Vagina (tissue), 2 donors: ENCODE data around the gene NANOS2. TPM values are rescaled to one million over a fixed set of nuclear protein-coding genes. Genes with fewer than 3 reads are reported as not detected.

ENCODE experiments used
- DNase-seq, 2 donors: peaks; one replicate each; pipeline ENCODE4 v3.0.0-alpha.2; 2017; ENCODE audit errors: extremely low spot score in 2 of 2
- H3K27ac ChIP-seq: fragments of 200-600 bp; sonication (generic); one replicate; pipeline ENCODE4 v1.5.1; 2019
- H3K27me3 ChIP-seq: fragments of 200-600 bp; sonication (generic); one replicate; pipeline ENCODE4 v1.5.1; 2019
- H3K36me3 ChIP-seq, 2 donors: fragments of 200-600 bp; sonication (generic); one replicate each; pipeline ENCODE4 v1.5.1; 2017 to 2019
- H3K4me1 ChIP-seq: fragments of 200-600 bp; sonication (generic); one replicate; pipeline ENCODE4 v1.5.1; 2019
- H3K4me3 ChIP-seq, 2 donors: fragments of 200-600 bp; sonication (generic); 1 replicate in 1 of 2; 2 replicates in 1 of 2; pipeline ENCODE4 v1.5.1; 2016 to 2019
- H3K9me3 ChIP-seq: fragments of 200-600 bp; sonication (generic); one replicate; pipeline ENCODE4 v1.5.1; 2019
- POLR2A ChIP-seq, 2 donors: fragments of 450-650 bp; IDR thresholded peaks; one replicate each; pipeline ENCODE4 v1.6.1; 2017; ENCODE audit warnings: antibody characterized with exemption in 2 of 2, mild to moderate bottlenecking in 2 of 2, moderate library complexity in 2 of 2
- POLR2AphosphoS5 ChIP-seq, 2 donors: sonication (generic); formaldehyde crosslinking; IDR thresholded peaks; one replicate each; pipeline ENCODE4 v1.9.0; 2017; ENCODE audit warnings: antibody characterized with exemption in 2 of 2, mild to moderate bottlenecking in 2 of 2, low read depth in 1 of 2; ENCODE audit not compliant: insufficient read depth in 1 of 2
- intact Hi-C: fragments of 100-400 bp; cut with DNase I; formaldehyde crosslinking; loops from one replicate; pipeline ENCODE4 v1.15.1; 2023
- total RNA-seq: library from RNA; depleted of rRNA; stranded (reverse); fragments of >200 nt; gene quantifications from one replicate; pipeline ENCODE4 v1.2.3, GENCODE V29; 2016
- TF ChIP-seq, protein P1 (sequence below), 3 experiments: fragments of 450-650 bp in 2 of 3; fragments of 200-600 bp in 1 of 3; sonication (generic) in 1 of 3; IDR thresholded peaks; one replicate each; pipeline ENCODE4 v1.5.1; 2017 to 2019; ENCODE audit warnings: antibody characterized with exemption in 3 of 3, mild to moderate bottlenecking in 2 of 3, moderate library complexity in 2 of 3

NANOS2 gene
- total RNA-seq, 1 donor from 2014 or later = not detected

DNA sequence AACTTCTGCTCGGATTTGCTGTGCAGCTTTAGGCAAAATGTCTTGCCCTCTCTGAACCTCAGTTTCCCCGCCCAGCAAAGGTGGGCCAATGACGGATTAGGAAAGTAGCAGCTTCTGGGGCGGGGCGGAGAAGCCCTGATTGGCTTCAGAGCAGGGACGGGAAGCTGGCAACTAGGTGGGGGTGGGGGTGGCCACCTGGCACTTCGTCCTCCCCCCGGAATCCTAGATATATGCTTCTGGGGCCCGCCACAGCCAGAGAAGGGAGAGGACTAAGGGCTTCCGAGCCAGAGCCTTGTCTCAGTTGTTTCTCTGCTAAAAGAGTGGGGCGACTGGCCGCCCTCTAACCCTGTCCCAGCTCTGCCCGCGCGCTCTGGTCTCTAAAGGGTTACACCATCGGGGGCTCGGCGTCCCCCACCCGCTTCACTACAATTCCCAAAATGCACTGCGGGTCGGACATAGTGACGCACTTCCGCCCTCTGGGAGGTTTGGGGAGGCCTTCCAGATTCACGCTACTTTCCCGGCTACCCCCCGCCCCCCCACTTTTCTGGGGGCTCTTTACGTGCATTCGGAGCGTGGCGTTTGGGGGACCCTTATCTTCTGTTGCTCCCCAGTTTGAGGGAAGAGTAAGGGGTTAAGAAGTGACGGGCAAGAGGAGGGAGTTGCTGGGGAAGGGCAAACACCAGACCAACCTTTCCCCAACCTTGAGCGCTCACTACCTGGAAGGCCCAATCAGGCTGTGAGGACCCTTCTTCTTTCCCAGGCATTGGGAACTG, 28.0 kb downstream of the NANOS2 start:
- H3K27me3 ChIP-seq = no peaks in the 10 kb centered on the region
- H3K9me3 ChIP-seq = no peaks in the 10 kb centered on the region
- H3K4me1 ChIP-seq = peaks cover 36% of the 10 kb centered on the region
- TF ChIP-seq POLR2A (IDR thresholded peaks at IDR 0.05) (peak in 1 of 2 donors; percentile 49), POLR2AphosphoS5 (IDR thresholded peaks at IDR 0.05; ENCODE audit: insufficient read depth in 1 of 2, low read depth in 1 of 2) (peak; percentile 82 to 94)
- TF ChIP-seq, protein P1, sequence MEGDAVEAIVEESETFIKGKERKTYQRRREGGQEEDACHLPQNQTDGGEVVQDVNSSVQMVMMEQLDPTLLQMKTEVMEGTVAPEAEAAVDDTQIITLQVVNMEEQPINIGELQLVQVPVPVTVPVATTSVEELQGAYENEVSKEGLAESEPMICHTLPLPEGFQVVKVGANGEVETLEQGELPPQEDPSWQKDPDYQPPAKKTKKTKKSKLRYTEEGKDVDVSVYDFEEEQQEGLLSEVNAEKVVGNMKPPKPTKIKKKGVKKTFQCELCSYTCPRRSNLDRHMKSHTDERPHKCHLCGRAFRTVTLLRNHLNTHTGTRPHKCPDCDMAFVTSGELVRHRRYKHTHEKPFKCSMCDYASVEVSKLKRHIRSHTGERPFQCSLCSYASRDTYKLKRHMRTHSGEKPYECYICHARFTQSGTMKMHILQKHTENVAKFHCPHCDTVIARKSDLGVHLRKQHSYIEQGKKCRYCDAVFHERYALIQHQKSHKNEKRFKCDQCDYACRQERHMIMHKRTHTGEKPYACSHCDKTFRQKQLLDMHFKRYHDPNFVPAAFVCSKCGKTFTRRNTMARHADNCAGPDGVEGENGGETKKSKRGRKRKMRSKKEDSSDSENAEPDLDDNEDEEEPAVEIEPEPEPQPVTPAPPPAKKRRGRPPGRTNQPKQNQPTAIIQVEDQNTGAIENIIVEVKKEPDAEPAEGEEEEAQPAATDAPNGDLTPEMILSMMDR (IDR thresholded peaks at IDR 0.05) = no peak
- DNase-seq = peak in 1 of 2 donors; percentile 94
- intact Hi-C loops = loop anchor here (10.0 kb wide), 1 partner anchor 72 kb away; the partner anchor contains the start of gene RSPH6A
- peaks cover 0 to 4% of the 10 kb centered on the region in 2 donors for H3K36me3 ChIP-seq
- H3K4me3 ChIP-seq = peak overlapping the region; percentile 72 to 84
- peak overlapping the region; percentile 93 for H3K27ac ChIP-seq

DNA sequence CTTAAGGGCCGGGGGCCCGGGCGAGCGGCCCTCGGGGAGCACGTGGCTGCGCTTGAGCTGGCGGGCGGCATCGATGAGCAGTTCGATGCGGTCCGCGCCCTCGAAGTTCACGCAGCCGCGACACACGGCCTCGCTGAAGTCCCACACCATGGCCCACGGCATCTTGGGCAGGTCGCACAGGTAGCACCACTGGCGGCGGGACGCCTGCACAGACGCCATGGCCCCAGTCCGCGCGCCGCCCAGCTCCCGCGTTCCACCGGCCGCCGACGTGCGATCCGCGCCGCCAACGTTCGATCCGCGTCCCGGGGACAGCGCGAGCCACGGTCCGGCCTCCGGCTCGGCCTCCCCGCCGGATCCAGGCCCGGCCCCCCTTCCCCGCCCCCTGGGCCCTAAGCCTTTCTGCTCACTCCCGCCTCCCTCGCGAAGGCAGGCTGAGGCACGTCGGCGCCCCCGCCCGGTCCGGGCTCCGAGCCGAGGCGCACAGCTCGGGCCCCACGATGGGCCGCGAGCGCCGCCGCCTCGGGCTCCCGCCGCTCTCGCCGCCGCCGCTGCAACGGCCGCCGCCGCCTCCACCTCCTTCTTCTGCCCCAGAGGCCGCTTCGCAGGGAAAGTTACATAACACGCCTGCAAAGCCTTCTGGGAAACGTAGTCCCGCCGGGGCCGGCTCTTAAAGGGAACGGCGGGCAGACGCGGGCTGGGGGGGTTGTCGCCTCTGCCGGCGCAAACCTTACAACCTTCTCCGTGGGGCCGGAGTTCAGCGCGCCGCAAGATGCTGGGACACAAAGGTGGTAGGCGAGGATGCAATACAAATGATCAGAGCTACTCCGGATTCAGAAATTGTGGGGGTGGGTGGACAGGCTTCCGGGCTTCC, 28.8 kb downstream of the NANOS2 start, which contains the start of gene IRF2BP1:
Gene IRF2BP1 (minus strand): TSS at position 586 of the 871 bp plus-strand sequence. CDS start 367 bp downstream, at position 219.
- Histone ChIP-seq H3K27me3 (no peaks in the 10 kb centered on the region), H3K4me1 (peaks cover 36% of the 10 kb centered on the region), H3K36me3 (peaks cover 0 to 3% of the 10 kb centered on the region in 2 donors), H3K27ac (peak within 1 kb of the TSS; percentile 93), H3K9me3 (no peaks in the 10 kb centered on the region), H3K4me3 (peak within 1 kb of the TSS; percentile 72 to 84)
- no peak for DNase-seq
- peak in 1 of 2 donors; percentile 83 for TF ChIP-seq POLR2A (IDR thresholded peaks at IDR 0.05)
- TF ChIP-seq POLR2AphosphoS5 (IDR thresholded peaks at IDR 0.05; ENCODE audit: insufficient read depth in 1 of 2, low read depth in 1 of 2) = peak; percentile 50 to 54
- TF ChIP-seq, protein P1 (IDR thresholded peaks at IDR 0.05) = no peak
- intact Hi-C loops = loop anchor here (10.0 kb wide), 1 partner anchor 71 kb away; the partner anchor contains the start of gene RSPH6A

DNA sequence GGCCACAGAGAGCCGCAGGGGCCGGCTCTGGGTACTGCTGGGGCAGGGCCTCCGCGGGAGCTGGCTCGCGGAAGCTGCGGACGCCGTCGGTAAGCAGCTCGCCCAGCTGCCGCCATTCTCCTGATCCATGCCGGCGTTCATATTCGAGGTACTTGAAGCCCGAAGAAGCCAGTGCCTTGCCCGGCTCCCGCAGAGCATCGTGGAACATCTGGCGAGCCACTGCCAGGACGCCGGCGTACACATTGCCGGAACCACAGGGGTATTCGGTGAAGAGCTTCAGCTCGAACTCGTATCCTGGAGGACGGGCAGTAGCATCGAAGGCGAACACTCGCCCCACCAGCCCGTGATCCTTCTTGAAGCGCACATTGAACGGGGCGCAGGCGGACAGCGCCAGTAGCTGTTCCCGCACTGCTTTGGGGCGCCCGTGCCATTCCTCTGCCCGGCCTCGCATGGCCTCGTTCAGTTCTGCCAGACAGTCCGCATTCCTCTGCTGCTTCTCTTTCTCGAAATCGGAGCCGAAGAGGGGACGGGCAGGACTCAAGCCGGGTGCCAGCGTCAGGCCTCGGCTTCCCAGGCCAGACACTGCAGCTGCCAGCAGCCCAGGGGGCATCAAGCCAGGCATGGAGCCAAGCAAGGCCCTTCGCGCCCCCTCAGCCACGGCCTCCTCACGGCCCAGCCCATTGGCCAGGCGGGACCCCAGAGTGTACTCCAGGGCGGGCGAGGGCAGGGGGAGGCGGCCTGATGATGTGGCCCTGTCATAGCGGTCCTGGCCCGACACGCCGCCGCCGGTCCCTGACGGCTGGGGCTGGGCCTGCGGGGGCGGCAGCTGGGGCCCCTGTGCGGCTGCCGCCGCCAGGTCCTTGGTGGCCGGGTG, 29.7 kb downstream of the NANOS2 start:
- H3K27ac ChIP-seq = peak overlapping the region; percentile 93
- H3K4me1 ChIP-seq = peaks cover 36% of the 10 kb centered on the region
- H3K27me3 ChIP-seq = no peaks in the 10 kb centered on the region
- intact Hi-C loops = loop anchor here (10.0 kb wide), 1 partner anchor 70 kb away; the partner anchor contains the start of gene RSPH6A
- H3K36me3 ChIP-seq = no peaks in the 10 kb centered on the region
- no peak for DNase-seq
- TF ChIP-seq POLR2AphosphoS5 (IDR thresholded peaks at IDR 0.05; ENCODE audit: insufficient read depth in 1 of 2, low read depth in 1 of 2) = no peak
- TF ChIP-seq, protein P1 (IDR thresholded peaks at IDR 0.05) = no peak
- TF ChIP-seq POLR2A (IDR thresholded peaks at IDR 0.05) = no peak
- H3K4me3 ChIP-seq = peak overlapping the region; percentile 72 to 84
- H3K9me3 ChIP-seq = no peaks in the 10 kb centered on the region

DNA sequence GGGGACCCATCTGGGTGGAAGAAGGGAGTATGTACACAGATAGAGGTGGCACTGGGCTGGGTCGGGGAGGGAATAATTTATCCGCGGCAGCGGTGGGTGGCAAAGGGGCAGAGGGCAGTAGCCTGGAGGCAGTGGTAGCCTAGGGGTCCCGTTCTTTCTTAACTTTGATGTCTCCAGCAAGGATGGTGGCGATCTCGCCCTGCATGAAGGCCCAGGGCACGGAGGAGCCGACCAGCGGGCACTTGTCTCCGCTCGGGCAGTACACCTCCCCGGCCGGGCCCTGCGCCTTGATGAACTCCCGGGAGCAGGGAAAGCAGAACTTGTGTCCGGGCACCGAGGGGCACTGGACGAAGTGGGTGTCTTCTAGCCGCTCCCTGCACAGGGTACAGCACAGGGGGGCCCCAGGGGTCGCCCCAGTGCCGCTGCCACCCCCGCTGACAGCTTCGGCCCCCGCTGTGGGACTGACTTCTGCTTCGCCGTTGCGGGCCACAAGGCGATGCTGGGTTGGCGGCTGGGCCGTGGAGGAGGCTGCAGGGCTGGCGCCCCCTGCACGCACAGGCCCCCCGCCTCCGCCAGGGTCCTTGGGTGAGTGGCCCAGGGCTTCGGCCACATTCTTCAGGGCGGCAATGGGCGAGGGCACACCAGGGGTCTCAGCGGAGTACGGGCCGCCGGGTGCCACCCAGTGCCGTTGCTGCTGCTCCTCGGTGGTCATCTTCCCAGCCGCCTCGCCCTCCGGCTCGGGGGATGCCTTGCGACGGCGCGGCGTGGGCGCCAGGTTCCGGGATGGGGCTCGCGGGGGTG, 30.5 kb downstream of the NANOS2 start:
- intact Hi-C loops = loop anchor here (10.0 kb wide), 1 partner anchor 69 kb away; the partner anchor contains the start of gene RSPH6A
- no peak for DNase-seq
- Histone ChIP-seq H3K27ac (no peak overlapping the region), H3K9me3 (no peaks in the 10 kb centered on the region), H3K4me3 (peak overlapping the region; percentile 3 to 72), H3K36me3 (no peaks in the 10 kb centered on the region), H3K4me1 (peaks cover 36% of the 10 kb centered on the region), H3K27me3 (no peaks in the 10 kb centered on the region)
- TF ChIP-seq POLR2AphosphoS5 (IDR thresholded peaks at IDR 0.05; ENCODE audit: insufficient read depth in 1 of 2, low read depth in 1 of 2) = no peak
- no peak for TF ChIP-seq POLR2A (IDR thresholded peaks at IDR 0.05)
- TF ChIP-seq, protein P1 (IDR thresholded peaks at IDR 0.05) = no peak
